ENCODE results near the gene ATAD2B. TPM values are rescaled to one million over a fixed set of nuclear protein-coding genes. Genes with fewer than 3 reads are reported as not detected.
"Not testable (repeated sequence)": the region's sequence is repeated elsewhere in the genome, so short reads cannot be mapped to it uniquely, and the experiment has no call there.

Gene ATAD2B
- total and polyA plus RNA-seq, 11 donors: 2.8 to 13.3 (median 8.1) TPM

DNA sequence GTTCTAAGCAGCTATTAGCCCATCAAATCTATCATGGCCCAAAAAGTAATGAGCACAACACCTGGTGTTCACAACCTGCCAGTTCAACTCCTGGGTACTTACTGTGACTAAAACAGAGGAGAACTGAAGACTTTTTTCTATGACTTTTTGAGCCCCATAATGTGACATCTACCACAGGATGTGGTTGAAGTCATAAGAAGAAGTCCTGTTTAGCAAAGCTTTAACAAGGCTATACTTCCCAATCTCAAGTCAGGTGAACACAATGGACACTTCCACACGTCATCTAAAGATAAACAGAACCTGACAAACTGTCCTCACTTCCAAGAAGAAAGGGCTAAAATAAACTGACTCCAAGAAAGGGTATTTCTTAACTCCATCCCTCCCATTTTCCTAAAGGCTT, 138.8 kb downstream of the ATAD2B start:
- intact Hi-C loops (cut with DNase I): no loop called here
- H3K4me1 ChIP-seq: peaks cover 0 to 15% (median 0%) of the 10 kb centered on the region in 12 donors
- DNase-seq (no peak), ATAC-seq (no peak)
- no peaks in the 10 kb centered on the region for H3K27me3 ChIP-seq
- WGBS, 4 donors: 47 to 78% (median 58%) methylated on average over 1 of the region's 1 CpG
- TF ChIP-seq, protein P1, sequence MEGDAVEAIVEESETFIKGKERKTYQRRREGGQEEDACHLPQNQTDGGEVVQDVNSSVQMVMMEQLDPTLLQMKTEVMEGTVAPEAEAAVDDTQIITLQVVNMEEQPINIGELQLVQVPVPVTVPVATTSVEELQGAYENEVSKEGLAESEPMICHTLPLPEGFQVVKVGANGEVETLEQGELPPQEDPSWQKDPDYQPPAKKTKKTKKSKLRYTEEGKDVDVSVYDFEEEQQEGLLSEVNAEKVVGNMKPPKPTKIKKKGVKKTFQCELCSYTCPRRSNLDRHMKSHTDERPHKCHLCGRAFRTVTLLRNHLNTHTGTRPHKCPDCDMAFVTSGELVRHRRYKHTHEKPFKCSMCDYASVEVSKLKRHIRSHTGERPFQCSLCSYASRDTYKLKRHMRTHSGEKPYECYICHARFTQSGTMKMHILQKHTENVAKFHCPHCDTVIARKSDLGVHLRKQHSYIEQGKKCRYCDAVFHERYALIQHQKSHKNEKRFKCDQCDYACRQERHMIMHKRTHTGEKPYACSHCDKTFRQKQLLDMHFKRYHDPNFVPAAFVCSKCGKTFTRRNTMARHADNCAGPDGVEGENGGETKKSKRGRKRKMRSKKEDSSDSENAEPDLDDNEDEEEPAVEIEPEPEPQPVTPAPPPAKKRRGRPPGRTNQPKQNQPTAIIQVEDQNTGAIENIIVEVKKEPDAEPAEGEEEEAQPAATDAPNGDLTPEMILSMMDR (IDR thresholded peaks at IDR 0.05): no peak
- TF ChIP-seq POLR2A (IDR thresholded peaks at IDR 0.05): no peak
- H3K36me3 ChIP-seq: peaks cover 0 to 49% (median 30%) of the 10 kb centered on the region in 9 donors
- H3K9me3 ChIP-seq: no peaks in the 10 kb centered on the region
- H3K27ac ChIP-seq: no peak overlapping the region
- H3K4me3 ChIP-seq: no peak overlapping the region

DNA sequence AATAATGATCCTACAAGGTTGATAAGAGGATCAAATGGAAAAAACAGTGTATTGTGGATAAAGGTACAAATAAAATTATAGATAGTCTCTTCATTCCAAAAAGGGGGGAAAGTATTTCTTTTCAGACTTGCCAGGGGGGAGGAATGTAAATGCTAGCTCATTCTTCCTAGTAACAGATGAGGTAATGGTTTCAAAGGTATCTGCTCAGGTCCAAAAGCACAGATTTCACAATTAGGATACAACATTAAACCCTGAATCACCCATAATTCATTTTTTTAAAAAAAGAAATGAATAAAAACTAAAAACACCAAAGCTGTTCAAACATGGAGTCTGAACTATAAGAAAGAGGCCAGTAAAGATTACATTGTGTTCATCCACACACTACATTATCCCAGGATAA, 142.0 kb downstream of the ATAD2B start:
- Histone ChIP-seq H3K4me3 (no peak overlapping the region), H3K9me3 (no peaks in the 10 kb centered on the region), H3K4me1 (peaks cover 0 to 8% (median 0%) of the 10 kb centered on the region in 12 donors), H3K27ac (no peak overlapping the region), H3K27me3 (no peaks in the 10 kb centered on the region), H3K36me3 (peaks cover 0 to 74% (median 56%) of the 10 kb centered on the region in 9 donors)
- intact Hi-C loops (cut with DNase I): no loop called here
- ATAC-seq (no peak), DNase-seq (no peak)
- TF ChIP-seq, protein P1 (IDR thresholded peaks at IDR 0.05): no peak
- TF ChIP-seq POLR2A (IDR thresholded peaks at IDR 0.05): no peak

DNA sequence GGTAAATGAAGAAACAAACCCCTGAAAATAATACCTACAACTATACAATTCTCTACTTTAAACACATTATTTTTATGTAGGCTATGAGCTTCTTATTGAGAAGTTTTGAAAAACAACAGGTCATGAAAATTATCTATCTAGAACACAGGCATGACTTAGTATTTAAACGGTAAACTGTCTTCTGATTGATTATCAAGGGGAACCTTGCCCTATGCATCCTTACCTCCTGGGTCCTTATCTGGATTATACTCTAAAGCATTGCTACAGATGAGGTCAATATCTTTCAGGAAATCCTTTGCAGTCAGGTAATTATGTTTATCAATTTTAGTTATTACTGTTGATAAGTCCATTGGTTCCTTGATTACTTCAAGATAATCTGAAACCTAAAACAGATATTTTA, 144.3 kb downstream of the ATAD2B start:
- ATAC-seq (no peak), DNase-seq (no peak)
- intact Hi-C loops (cut with DNase I): no loop called here
- Histone ChIP-seq H3K4me3 (no peak overlapping the region), H3K9me3 (no peaks in the 10 kb centered on the region), H3K4me1 (no peaks in the 10 kb centered on the region), H3K36me3 (peaks cover 0 to 76% (median 46%) of the 10 kb centered on the region in 9 donors), H3K27ac (no peak overlapping the region), H3K27me3 (no peaks in the 10 kb centered on the region)
- WGBS, 4 donors: 64 to 79% (median 73%) methylated on average over 1 of the region's 1 CpG
- TF ChIP-seq, protein P1 (IDR thresholded peaks at IDR 0.05): no peak
- no peak for TF ChIP-seq POLR2A (IDR thresholded peaks at IDR 0.05)

DNA sequence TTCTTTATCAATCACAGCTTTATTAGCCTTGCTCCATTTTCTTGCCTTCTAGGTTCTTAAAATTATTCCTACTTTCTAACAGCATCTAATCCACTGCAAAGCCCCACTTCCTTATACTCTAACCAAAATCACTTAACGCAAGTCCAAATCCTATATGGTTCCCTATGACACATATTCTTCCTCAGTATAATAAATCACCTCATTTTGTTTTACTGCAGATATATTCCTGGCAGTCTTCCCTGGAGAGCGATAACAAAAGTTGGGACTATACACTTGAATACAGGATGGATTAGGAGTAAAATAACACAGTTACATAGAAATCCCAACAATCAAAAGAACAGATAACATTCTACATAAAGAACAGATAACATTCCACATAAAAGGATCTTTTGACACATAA, 144.8 kb downstream of the ATAD2B start:
- Histone ChIP-seq H3K27me3 (no peaks in the 10 kb centered on the region), H3K4me3 (no peak overlapping the region), H3K4me1 (no peaks in the 10 kb centered on the region), H3K9me3 (no peaks in the 10 kb centered on the region), H3K36me3 (peaks cover 0 to 80% (median 49%) of the 10 kb centered on the region in 9 donors), H3K27ac (no peak overlapping the region)
- TF ChIP-seq, protein P1 (IDR thresholded peaks at IDR 0.05): no peak
- no peak for TF ChIP-seq POLR2A (IDR thresholded peaks at IDR 0.05)
- DNase-seq (no peak), ATAC-seq (no peak)
- whole genome bisulfite sequencing, 4 donors: 93 to 98% (median 97%) methylated on average over 2 of the region's 2 CpGs
- intact Hi-C loops (cut with DNase I): no loop called here

DNA sequence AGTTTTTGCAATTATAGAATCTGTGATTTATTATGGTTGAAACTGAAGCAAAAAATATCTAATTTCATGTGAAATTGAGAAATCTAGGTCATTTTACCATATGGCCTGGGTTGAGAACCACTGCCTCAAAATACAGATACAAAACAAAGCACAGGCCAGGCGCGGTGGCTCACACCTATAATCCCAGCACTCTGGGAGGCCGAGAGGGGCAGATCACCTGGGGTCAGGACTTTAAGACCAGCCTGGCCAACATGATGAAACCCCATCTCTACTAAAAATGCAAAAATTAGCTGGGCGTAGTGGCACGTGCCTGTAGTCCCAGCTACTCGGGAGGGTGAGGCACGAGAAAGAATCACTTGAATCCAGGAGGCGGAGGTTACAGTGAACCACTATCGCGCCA, 146.5 kb downstream of the ATAD2B start:
- ATAC-seq; DNase-seq; H3K4me3 ChIP-seq; H3K27me3 ChIP-seq; intact Hi-C loops (cut with DNase I); H3K4me1 ChIP-seq; H3K27ac ChIP-seq; H3K9me3 ChIP-seq: not testable (repeated sequence)
- peaks cover 0 to 75% (median 53%) of the 10 kb centered on the region in 9 donors for H3K36me3 ChIP-seq
- 95 to 98% (median 96%) methylated on average over 10 of the region's 10 CpGs for WGBS, 4 donors

Measured in heart left ventricle (tissue), 16 donors.